GM12878 (cell line): Measurements from ENCODE around the gene AMBRA1. TPM values are rescaled to one million over a fixed set of nuclear protein-coding genes. Genes with fewer than 3 reads are reported as not detected.
A peak's percentile ranks its signal among the peaks of the same experiment; 100 is the strongest.

Experiments used
- ATAC-seq: fragments of 200-7000 bp; cut with Tn5 transposase; 3 replicates; pipeline ENCODE4 v1.9.1; 2020; ENCODE audit warnings: mild to moderate bottlenecking, moderate library complexity
- BruUV-seq: library from RNA; stranded (reverse); fragments of 400-500 nt; replicated peaks from 2 replicates; lab custom pipeline; 2021; lab: Mats Ljungman, UMichigan
- CTCF ChIA-PET: fragments of 300-600 bp; sonication (Branson Sonifier 250); formaldehyde crosslinking; extraction: SDS; loops from one replicate; lab custom pipeline; 2021; ENCODE audit warnings: inconsistent platforms; lab: Yijun Ruan, JAX
- POLR2A ChIA-PET: fragments of 350-600 bp; formaldehyde crosslinking; extraction: SDS; loops from one replicate; lab custom pipeline; 2021; ENCODE audit warnings: inconsistent platforms; lab: Charles Lee
- RAD21 ChIA-PET: fragments of 300-600 bp; sonication (Branson Sonifier 250); formaldehyde crosslinking; loops from one replicate; lab custom pipeline; 2023; ENCODE audit warnings: antibody characterized with exemption; ENCODE audit not compliant: unreplicated experiment; lab: Charles Lee
- SMC1A ChIA-PET: fragments of 300-600 bp; sonication (Branson Sonifier 250); formaldehyde crosslinking; loops from one replicate; lab custom pipeline; 2023; ENCODE audit not compliant: unreplicated experiment, uncharacterized antibody; lab: Charles Lee
- DNase-seq: peaks from one replicate; pipeline ENCODE4 v3.0.0-alpha.2; 2011; ENCODE audit warnings: low read depth, low spot score
- FAIRE-seq: peaks from 3 replicates; lab custom pipeline; 2011; peaks lifted over from hg19 to GRCh38; lab: Jason Lieb, UNC
- H2AFZ ChIP-seq: 2 replicates; pipeline ENCODE4 v1.6.0; 2011; ENCODE audit warnings: low read depth, low read length, control low read depth; ENCODE audit not compliant: control insufficient read depth
- H3K27ac ChIP-seq: 2 replicates; pipeline ENCODE4 v1.5.1; 2011; ENCODE audit warnings: control low read depth; ENCODE audit not compliant: control insufficient read depth, insufficient read depth
- H3K27me3 ChIP-seq, 2 experiments: replicated peaks in 1 of 2; 2 replicates each; pipeline versions ENCODE4 v1.6.0 to v1.6.1; 2011; ENCODE audit warnings: low read length in 1 of 2; ENCODE audit not compliant: control insufficient read depth in 2 of 2, insufficient read depth in 2 of 2
- H3K36me3 ChIP-seq, 2 experiments: 2 replicates each; pipeline ENCODE4 v1.5.1; 2011; ENCODE audit warnings: low read length in 1 of 2; ENCODE audit not compliant: control insufficient read depth in 2 of 2, insufficient read depth in 2 of 2
- H3K4me1 ChIP-seq: 2 replicates; pipeline ENCODE4 v1.6.1; 2011; ENCODE audit warnings: mild to moderate bottlenecking, low read length, moderate library complexity, mixed read lengths; ENCODE audit not compliant: control insufficient read depth, insufficient read depth
- H3K4me2 ChIP-seq: 2 replicates; pipeline ENCODE4 v1.6.0; 2011; ENCODE audit warnings: control low read depth; ENCODE audit not compliant: control insufficient read depth, insufficient read depth
- H3K4me3 ChIP-seq: fragments of 200-600 bp; sonication (generic); 2 replicates; pipeline ENCODE4 v1.5.1; 2016
- H3K79me2 ChIP-seq: 2 replicates; pipeline ENCODE4 v1.6.0; 2011; ENCODE audit warnings: low read length; ENCODE audit not compliant: control insufficient read depth, insufficient read depth
- H3K9ac ChIP-seq: 2 replicates; pipeline ENCODE4 v1.8.0; 2011; ENCODE audit warnings: low read length, control low read depth, mixed read lengths; ENCODE audit not compliant: control insufficient read depth, insufficient read depth
- H3K9me3 ChIP-seq: replicated peaks from 3 replicates; pipeline ENCODE4 v1.5.1; 2011; ENCODE audit warnings: mild to moderate bottlenecking, low read length; ENCODE audit not compliant: control insufficient read depth, insufficient read depth
- H4K20me1 ChIP-seq: 2 replicates; pipeline ENCODE4 v1.6.0; 2011; ENCODE audit not compliant: control insufficient read depth, insufficient read depth
- BCL11A ChIP-seq: IDR thresholded peaks from 2 replicates; pipeline ENCODE4 v1.6.1; 2011; ENCODE audit warnings: low read depth, low read length
- CHD4 ChIP-seq: fragments of 200-600 bp; sonication (generic); IDR thresholded peaks from 2 replicates; pipeline ENCODE4 v1.6.1; 2016; ENCODE audit warnings: mild to moderate bottlenecking
- E2F4 ChIP-seq: IDR thresholded peaks from 2 replicates; pipeline ENCODE4 v1.6.1; 2012; ENCODE audit warnings: low read depth, low read length, improper control_type of control experiment
- MTA3 ChIP-seq: IDR thresholded peaks from 2 replicates; pipeline ENCODE4 v1.6.1; 2012; ENCODE audit warnings: low read length, inconsistent platforms, borderline replicate concordance
- NR2F1 ChIP-seq: fragments of 450-650 bp; conservative IDR thresholded peaks from 2 replicates; pipeline ENCODE4 v1.6.1; 2017; ENCODE audit warnings: mild to moderate bottlenecking
- RUNX3 ChIP-seq: IDR thresholded peaks from 2 replicates; pipeline ENCODE4 v1.6.1; 2012; ENCODE audit warnings: low read length, inconsistent platforms
- SMARCA5 ChIP-seq: fragments of 450-650 bp; IDR thresholded peaks from 2 replicates; pipeline ENCODE4 v1.6.1; 2017; ENCODE audit warnings: mild to moderate bottlenecking
- ZBTB40 ChIP-seq: fragments of 450-650 bp; IDR thresholded peaks from 2 replicates; pipeline ENCODE4 v1.6.1; 2016; ENCODE audit warnings: mild to moderate bottlenecking, moderate library complexity, borderline replicate concordance
- ZNF217 ChIP-seq: fragments of 450-650 bp; IDR thresholded peaks from 2 replicates; pipeline ENCODE4 v1.6.1; 2017; ENCODE audit warnings: antibody characterized with exemption, mild to moderate bottlenecking
- ZNF622 ChIP-seq: fragments of 450-650 bp; IDR thresholded peaks from 2 replicates; pipeline ENCODE4 v1.6.1; 2017; ENCODE audit warnings: mild to moderate bottlenecking, inconsistent platforms
- WGBS: methylation state at CpG from one replicate; pipeline ENCODE4 v1.1.6; 2016; ENCODE audit warnings: low lambda C conversion rate; ENCODE audit not compliant: insufficient replicate concordance, insufficient coverage; ENCODE audit errors: missing lambda C conversion rate; 5-methylcytosine and 5-hydroxymethylcytosine counted together
- in situ Hi-C: fragments of 300-500 bp; cut with MboI; formaldehyde crosslinking; loops from 9 replicates; pipeline ENCODE4 v1.14.3; 2018; ENCODE audit warnings: mixed read lengths
- intact Hi-C: fragments of 100-400 bp; cut with micrococcal nuclease; formaldehyde crosslinking; loops from one replicate; pipeline ENCODE4 v1.14.2; 2022; ENCODE audit not compliant: unreplicated experiment
- polyA plus RNA-seq, 11 experiments: library from polyadenylated mRNA; depleted of rRNA in 4 of 11; unstranded in 6 of 11; stranded (reverse) in 5 of 11; fragments of >200 nt; fragmentation: Nextera tagmentation in 4 of 11; fragmentation: Illumina TruSeq in 1 of 11; extraction: Ambion mirVana in 4 of 11; extraction: Trizol in 1 of 11; gene quantifications; 1 replicate in 1 of 11; 2 replicates in 10 of 11; pipeline versions ENCODE4 v1.2.1 to v1.2.3, GENCODE V29; 2011 to 2016; ENCODE audit warnings: inconsistent platforms in 2 of 11, missing spikeins in 2 of 11, low read depth in 1 of 11
- total RNA-seq, 4 experiments: library from RNA; depleted of rRNA in 3 of 4; stranded (reverse); fragments of >200 nt in 3 of 4; fragmentation: Illumina TruSeq in 1 of 4; extraction: Trizol in 1 of 4; gene quantifications; 2 replicates each; pipeline versions ENCODE4 v1.2.1 to v1.2.3, GENCODE V29; 2013 to 2021

Gene AMBRA1
- total and polyA plus RNA-seq, 10 of the 15 experiments (the other 5 are each of a cell fraction or from before 2014, with no cell fraction given): 0.57 to 34.3 (median 13.7) TPM

DNA sequence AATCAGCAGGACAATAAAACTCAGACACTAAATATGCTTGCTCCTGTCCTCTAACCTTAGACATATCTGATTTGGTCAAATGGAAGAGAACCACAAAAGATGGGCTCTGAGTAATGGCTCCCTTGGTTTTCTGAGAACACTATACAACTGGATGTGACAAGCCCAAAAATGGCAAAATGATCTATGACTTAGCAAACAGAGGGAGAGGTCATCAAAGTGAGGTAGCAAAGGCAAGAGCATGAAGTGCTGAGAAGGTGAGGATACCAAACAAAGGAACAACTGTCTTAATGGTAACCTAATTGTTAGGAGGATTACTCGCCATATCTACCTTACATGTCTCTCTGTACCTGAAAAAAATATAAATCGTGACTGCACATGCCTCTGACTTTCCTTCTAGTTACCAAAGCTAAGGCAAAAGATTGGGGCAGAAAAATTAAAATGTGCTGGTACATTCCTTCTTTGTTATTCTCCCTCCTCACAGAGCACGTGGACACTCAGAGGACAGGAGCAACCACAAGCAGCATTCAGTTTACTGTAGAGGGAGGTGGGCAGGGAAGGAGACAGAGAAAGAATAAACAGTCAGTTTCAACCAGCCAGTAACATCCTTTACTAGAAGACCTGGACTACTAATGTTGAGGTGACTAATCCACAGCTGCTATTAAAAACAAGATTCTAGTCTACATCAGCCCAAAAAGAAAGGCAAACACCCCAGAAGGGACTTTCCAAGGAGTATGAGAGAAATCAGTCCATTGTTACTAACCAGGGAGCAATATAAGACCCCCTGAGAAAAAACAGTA, 88.8 kb downstream of the AMBRA1 start:
- no peak overlapping the region for H2AFZ ChIP-seq
- H3K4me1 ChIP-seq: peaks cover 15% of the 10 kb centered on the region
- ChIA-PET RAD21 (interaction anchor here (1.8 to 3.3 kb wide), 4 partner anchors 14 to 22 kb away, joined by 5 to 30 read pairs (median 14); no protein-coding TSS in a partner anchor), POLR2A (interaction anchor here (1.0 to 1.7 kb wide), 2 partner anchors 12 to 20 kb away, joined by 3 to 5 read pairs; no protein-coding TSS in a partner anchor)
- H3K9me3 ChIP-seq: no peaks in the 10 kb centered on the region
- WGBS: 50% methylated on average over 3 of the region's 3 CpGs
- H3K36me3 ChIP-seq: peaks cover 5 to 12% of the 10 kb centered on the region in 2 experiments; a peak in 3 of 4 replicates
- FAIRE-seq: no peak
- in situ Hi-C loops: no loop called here
- no peaks in the 10 kb centered on the region for H3K79me2 ChIP-seq
- TF ChIP-seq NR2F1 (no peak), RUNX3 (0 out of 2 replicates have a peak, but pooled peaks have one; percentile 13), SMARCA5 (0 out of 2 replicates have a peak, but pooled peaks have one; percentile 47)
- TF ChIP-seq, all 136 proteins: peak for 2
- Histone ChIP-seq H4K20me1 (no peaks in the 10 kb centered on the region), H3K9ac (no peak overlapping the region), H3K4me2 (0 out of 2 replicates have a peak overlapping the region, but pooled peaks have one; percentile 40), H3K27me3 (no peaks in the 10 kb centered on the region), H3K4me3 (no peak overlapping the region), H3K27ac (peak overlapping the region; percentile 53)
- CTCF ChIA-PET: interaction anchor here (0.6 to 9.6 kb wide), 6 partner anchors 15 to 120 kb away, joined by 3 to 136 read pairs (median 4); no protein-coding TSS in a partner anchor
- intact Hi-C loops: no loop called here
- no peak for DNase-seq
- SMC1A ChIA-PET: interaction anchor here (0.6 to 6.4 kb wide), 10 partner anchors 8 to 114 kb away, joined by 3 to 51 read pairs (median 6); no protein-coding TSS in a partner anchor
- peak; percentile 83 for ATAC-seq
- BruUV-seq: no TSS peak

DNA sequence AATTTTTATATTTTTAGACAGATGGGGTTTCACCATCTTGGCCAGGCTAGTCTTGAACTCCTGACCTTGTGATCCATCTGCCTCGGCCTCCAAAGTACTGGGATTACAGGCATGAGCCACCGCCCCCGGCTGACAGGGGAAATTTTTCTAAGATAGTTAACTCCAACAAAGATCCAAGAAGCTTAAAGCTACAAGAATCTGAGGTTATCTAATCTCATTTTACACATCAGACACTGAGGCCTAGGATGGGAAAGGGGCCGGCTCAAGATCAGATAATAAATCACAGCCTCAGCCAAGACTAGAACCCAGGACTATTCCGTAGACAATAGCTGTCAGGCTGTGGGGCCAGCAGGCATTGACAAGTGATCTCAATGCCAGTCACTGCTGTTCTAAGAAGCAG, 94.0 kb downstream of the AMBRA1 start:
- H3K9me3 ChIP-seq: no peaks in the 10 kb centered on the region
- POLR2A ChIA-PET: interaction anchor here (1.0 to 1.2 kb wide), 3 partner anchors 10 to 19 kb away, joined by 3 to 5 read pairs (median 4); no protein-coding TSS in a partner anchor
- no TSS peak for BruUV-seq
- TF ChIP-seq ZNF622 (no peak), MTA3 (no peak), E2F4 (no peak), CHD4 (no peak), ZNF217 (no peak), ZBTB40 (no peak), BCL11A (no peak)

More for the DNA sequence above, 94.0 kb downstream of the AMBRA1 start:
- WGBS: 95% methylated on average over 5 of the region's 5 CpGs
- H3K4me3 ChIP-seq: no peak overlapping the region
- no peak overlapping the region for H3K4me2 ChIP-seq
- intact Hi-C loops: no loop called here
- no peak overlapping the region for H3K27ac ChIP-seq
- DNase-seq (no peak), ATAC-seq (no peak), FAIRE-seq (no peak)
- in situ Hi-C loops: no loop called here
- no peak overlapping the region for H2AFZ ChIP-seq
- RAD21 ChIA-PET: interaction anchor here (2.6 kb wide), 1 partner anchor 10 kb away, joined by 9 read pairs; no protein-coding TSS in a partner anchor
- H3K36me3 ChIP-seq: peaks cover 2 to 5% of the 10 kb centered on the region in 2 experiments; a peak in 2 of 4 replicates
- H3K27me3 ChIP-seq: no peaks in the 10 kb centered on the region
- peaks cover 4% of the 10 kb centered on the region; the same call in 1 of the 2 replicates for H3K4me1 ChIP-seq
- H3K79me2 ChIP-seq: no peaks in the 10 kb centered on the region
- CTCF ChIA-PET: interaction anchor here (0.9 to 9.6 kb wide), 7 partner anchors 9 to 154 kb away, joined by 3 to 136 read pairs (median 4); no protein-coding TSS in a partner anchor
- H3K9ac ChIP-seq: no peak overlapping the region
- SMC1A ChIA-PET: interaction anchor here (0.6 to 4.6 kb wide), 5 partner anchors 9 to 54 kb away, joined by 3 to 36 read pairs (median 5); no protein-coding TSS in a partner anchor
- no peaks in the 10 kb centered on the region for H4K20me1 ChIP-seq
